Esophagus muscularis mucosa (tissue), 4 donors: Measurements from ENCODE around the gene PMIS2.

Source experiments
- EP300 ChIP-seq: sonication (generic); formaldehyde crosslinking; IDR thresholded peaks from one replicate; pipeline ENCODE4 v1.6.1; 2017; ENCODE audit warnings: antibody characterized with exemption
- POLR2A ChIP-seq: fragments of 450-650 bp; IDR thresholded peaks from one replicate; pipeline ENCODE4 v1.6.1; 2017; ENCODE audit warnings: antibody characterized with exemption, moderate library complexity, mild to moderate bottlenecking, low read depth
- POLR2AphosphoS5 ChIP-seq, 2 donors: sonication (generic); formaldehyde crosslinking; IDR thresholded peaks; one replicate each; pipeline ENCODE4 v1.6.1; 2017; ENCODE audit warnings: antibody characterized with exemption in 2 of 2
- TF ChIP-seq, protein P1 (sequence below), 3 experiments: fragments of 200-600 bp in 2 of 3; fragments of 450-650 bp in 1 of 3; sonication (generic) in 2 of 3; IDR thresholded peaks; one replicate each; pipeline ENCODE4 v1.5.1; 2017 to 2019; ENCODE audit warnings: antibody characterized with exemption in 3 of 3, mild to moderate bottlenecking in 2 of 3, moderate library complexity in 1 of 3

GRCh38 chr19:35565016-35565856, 20.7 kb upstream of the PMIS2 start:
- no peak for TF ChIP-seq POLR2A
- TF ChIP-seq, protein P1, sequence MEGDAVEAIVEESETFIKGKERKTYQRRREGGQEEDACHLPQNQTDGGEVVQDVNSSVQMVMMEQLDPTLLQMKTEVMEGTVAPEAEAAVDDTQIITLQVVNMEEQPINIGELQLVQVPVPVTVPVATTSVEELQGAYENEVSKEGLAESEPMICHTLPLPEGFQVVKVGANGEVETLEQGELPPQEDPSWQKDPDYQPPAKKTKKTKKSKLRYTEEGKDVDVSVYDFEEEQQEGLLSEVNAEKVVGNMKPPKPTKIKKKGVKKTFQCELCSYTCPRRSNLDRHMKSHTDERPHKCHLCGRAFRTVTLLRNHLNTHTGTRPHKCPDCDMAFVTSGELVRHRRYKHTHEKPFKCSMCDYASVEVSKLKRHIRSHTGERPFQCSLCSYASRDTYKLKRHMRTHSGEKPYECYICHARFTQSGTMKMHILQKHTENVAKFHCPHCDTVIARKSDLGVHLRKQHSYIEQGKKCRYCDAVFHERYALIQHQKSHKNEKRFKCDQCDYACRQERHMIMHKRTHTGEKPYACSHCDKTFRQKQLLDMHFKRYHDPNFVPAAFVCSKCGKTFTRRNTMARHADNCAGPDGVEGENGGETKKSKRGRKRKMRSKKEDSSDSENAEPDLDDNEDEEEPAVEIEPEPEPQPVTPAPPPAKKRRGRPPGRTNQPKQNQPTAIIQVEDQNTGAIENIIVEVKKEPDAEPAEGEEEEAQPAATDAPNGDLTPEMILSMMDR (IDR thresholded peaks at IDR 0.05): no peak
- TF ChIP-seq POLR2AphosphoS5 (IDR thresholded peaks at IDR 0.05): no peak
- TF ChIP-seq EP300: no peak
